Measurements from ENCODE around the gene SYCP2L. TPM values are rescaled to one million over a fixed set of nuclear protein-coding genes. Genes with fewer than 3 reads are reported as not detected.

The SYCP2L gene
- polyA plus RNA-seq, 1 of the 3 experiments (the other 2 are of a cell fraction), result 0.82 TPM

DNA sequence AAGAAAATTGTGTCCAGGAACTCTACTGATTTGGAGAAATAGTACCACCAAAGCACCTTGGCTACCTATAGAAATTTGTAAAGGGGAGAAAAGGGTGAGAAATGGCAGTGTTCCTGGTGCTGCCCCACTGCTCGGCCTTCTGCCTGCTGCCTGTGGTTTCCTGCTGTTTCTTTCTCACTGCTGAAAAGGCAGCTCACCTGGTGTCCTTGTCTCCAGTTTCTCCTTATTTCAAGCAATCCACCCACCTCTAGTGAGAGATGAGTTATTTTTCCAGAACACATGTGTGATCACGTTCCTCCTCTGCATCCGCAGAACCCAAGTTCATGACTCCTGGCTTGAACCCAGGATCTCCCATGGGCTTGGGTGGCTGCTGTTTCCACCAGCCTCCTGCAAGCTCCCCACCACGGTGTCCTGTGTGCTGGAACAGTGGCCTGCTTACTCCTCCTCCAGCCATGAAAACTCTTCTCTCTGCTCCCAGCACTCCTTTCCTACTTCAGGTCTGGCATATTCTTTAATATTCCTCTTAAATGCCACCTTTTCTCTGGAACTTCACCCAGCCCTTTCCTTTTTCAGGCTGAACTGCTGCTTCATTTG is 108.4 kb downstream of the SYCP2L start:
- Histone ChIP-seq H3K9ac (no peak overlapping the region), H4K20me1 (ENCODE audit: insufficient read depth) (no peaks in the 10 kb centered on the region), H3K79me2 (ENCODE audit: insufficient read depth) (no peaks in the 10 kb centered on the region), H2AFZ (ENCODE audit: low read depth) (no peak overlapping the region), H3K27me3 (ENCODE audit: insufficient read depth) (no peaks in the 10 kb centered on the region), H3K4me2 (no peak overlapping the region), H3K27ac (ENCODE audit: low read depth in 2 of 2, low read length in 1 of 2) (no peak overlapping the region), H3K36me3 (replicated peaks in 1 of 2; ENCODE audit: control insufficient read depth in 1 of 2, insufficient read depth in 2 of 2, low read length in 1 of 2) (no peaks in the 10 kb centered on the region), H3K9me3 (no peaks in the 10 kb centered on the region), H3F3A (replicated peaks; ENCODE audit: insufficient read depth) (no peaks in the 10 kb centered on the region), H3K4me1 (ENCODE audit: control insufficient read depth in 1 of 2, insufficient read depth in 2 of 2, low read depth in 1 of 2, low read length in 1 of 2) (no peaks in the 10 kb centered on the region), H3K9me2 (no peaks in the 10 kb centered on the region), H3K4me3 (ENCODE audit: low read depth in 2 of 2, low read length in 1 of 2) (no peak overlapping the region)
- DNase-seq, result no peak
- ChIA-PET CTCF (interaction anchor here (0.7 to 1.0 kb wide), 2 partner anchors 59 to 501 kb away, joined by 3 read pairs; no protein-coding TSS in a partner anchor), POLR2A (no interaction called here)
- TF ChIP-seq RFX5 (IDR thresholded peaks at IDR 0.05; ENCODE audit: low read length) (no peak), FOXM1 (IDR thresholded peaks at IDR 0.05; ENCODE audit: low read depth) (no peak)
- TF ChIP-seq, protein P1, sequence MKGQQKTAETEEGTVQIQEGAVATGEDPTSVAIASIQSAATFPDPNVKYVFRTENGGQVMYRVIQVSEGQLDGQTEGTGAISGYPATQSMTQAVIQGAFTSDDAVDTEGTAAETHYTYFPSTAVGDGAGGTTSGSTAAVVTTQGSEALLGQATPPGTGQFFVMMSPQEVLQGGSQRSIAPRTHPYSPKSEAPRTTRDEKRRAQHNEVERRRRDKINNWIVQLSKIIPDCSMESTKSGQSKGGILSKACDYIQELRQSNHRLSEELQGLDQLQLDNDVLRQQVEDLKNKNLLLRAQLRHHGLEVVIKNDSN (IDR thresholded peaks at IDR 0.05; ENCODE audit: borderline replicate concordance, low read depth), result no peak
- TF ChIP-seq, protein P2, sequence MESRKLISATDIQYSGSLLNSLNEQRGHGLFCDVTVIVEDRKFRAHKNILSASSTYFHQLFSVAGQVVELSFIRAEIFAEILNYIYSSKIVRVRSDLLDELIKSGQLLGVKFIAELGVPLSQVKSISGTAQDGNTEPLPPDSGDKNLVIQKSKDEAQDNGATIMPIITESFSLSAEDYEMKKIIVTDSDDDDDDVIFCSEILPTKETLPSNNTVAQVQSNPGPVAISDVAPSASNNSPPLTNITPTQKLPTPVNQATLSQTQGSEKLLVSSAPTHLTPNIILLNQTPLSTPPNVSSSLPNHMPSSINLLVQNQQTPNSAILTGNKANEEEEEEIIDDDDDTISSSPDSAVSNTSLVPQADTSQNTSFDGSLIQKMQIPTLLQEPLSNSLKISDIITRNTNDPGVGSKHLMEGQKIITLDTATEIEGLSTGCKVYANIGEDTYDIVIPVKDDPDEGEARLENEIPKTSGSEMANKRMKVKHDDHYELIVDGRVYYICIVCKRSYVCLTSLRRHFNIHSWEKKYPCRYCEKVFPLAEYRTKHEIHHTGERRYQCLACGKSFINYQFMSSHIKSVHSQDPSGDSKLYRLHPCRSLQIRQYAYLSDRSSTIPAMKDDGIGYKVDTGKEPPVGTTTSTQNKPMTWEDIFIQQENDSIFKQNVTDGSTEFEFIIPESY (IDR thresholded peaks at IDR 0.05; ENCODE audit: borderline replicate concordance, low read depth), result no peak
- 80% methylated on average over 4 of the region's 4 CpGs for WGBS (ENCODE audit: low lambda C conversion rate)

DNA sequence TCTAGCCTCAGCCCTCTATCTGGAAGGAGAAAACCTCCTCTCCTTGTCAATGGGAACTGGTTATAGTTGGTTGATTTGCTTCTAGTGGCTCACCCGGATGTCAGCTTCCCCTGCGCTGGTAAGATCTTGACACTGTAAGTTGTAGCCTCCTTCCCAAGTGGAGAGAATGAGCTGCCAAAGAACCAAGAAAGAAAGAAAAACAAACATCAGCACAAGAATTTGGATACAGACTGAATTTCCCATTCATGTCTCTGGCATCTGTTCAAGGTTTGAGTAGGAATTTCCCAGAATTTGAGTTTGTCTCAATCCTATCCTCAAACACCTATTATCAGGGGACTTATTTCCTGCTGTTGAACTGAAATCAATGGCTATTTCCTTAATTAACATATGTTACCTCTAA is 113.1 kb downstream of the SYCP2L start:
- no peak for DNase-seq
- 100% methylated on average over 2 of the region's 2 CpGs for WGBS (ENCODE audit: low lambda C conversion rate)
- Histone ChIP-seq H3K4me3 (ENCODE audit: low read depth in 2 of 2, low read length in 1 of 2) (no peak overlapping the region), H3K4me1 (ENCODE audit: control insufficient read depth in 1 of 2, insufficient read depth in 2 of 2, low read depth in 1 of 2, low read length in 1 of 2) (no peaks in the 10 kb centered on the region), H4K20me1 (ENCODE audit: insufficient read depth) (no peaks in the 10 kb centered on the region), H3K27me3 (ENCODE audit: insufficient read depth) (no peaks in the 10 kb centered on the region), H3F3A (replicated peaks; ENCODE audit: insufficient read depth) (no peaks in the 10 kb centered on the region), H2AFZ (ENCODE audit: low read depth) (no peak overlapping the region), H3K9ac (no peak overlapping the region), H3K9me3 (no peaks in the 10 kb centered on the region), H3K27ac (ENCODE audit: low read depth in 2 of 2, low read length in 1 of 2) (no peak overlapping the region), H3K4me2 (no peak overlapping the region), H3K79me2 (ENCODE audit: insufficient read depth) (no peaks in the 10 kb centered on the region), H3K9me2 (no peaks in the 10 kb centered on the region), H3K36me3 (replicated peaks in 1 of 2; ENCODE audit: control insufficient read depth in 1 of 2, insufficient read depth in 2 of 2, low read length in 1 of 2) (no peaks in the 10 kb centered on the region)
- CTCF ChIA-PET, result no interaction called here
- POLR2A ChIA-PET, result no interaction called here
- no peak for TF ChIP-seq YY1 (IDR thresholded peaks at IDR 0.05; ENCODE audit: low read depth)
- TF ChIP-seq GABPA (IDR thresholded peaks at IDR 0.05; ENCODE audit: low read depth), result no peak
- no peak for TF ChIP-seq FOXM1 (IDR thresholded peaks at IDR 0.05; ENCODE audit: low read depth)
- no peak for TF ChIP-seq EP300 (IDR thresholded peaks at IDR 0.05; ENCODE audit: borderline replicate concordance in 1 of 2, low read depth in 1 of 2, low read length in 1 of 2)
- no peak for TF ChIP-seq MXI1 (IDR thresholded peaks at IDR 0.05; ENCODE audit: low read depth, low read length)
- TF ChIP-seq, protein P3, sequence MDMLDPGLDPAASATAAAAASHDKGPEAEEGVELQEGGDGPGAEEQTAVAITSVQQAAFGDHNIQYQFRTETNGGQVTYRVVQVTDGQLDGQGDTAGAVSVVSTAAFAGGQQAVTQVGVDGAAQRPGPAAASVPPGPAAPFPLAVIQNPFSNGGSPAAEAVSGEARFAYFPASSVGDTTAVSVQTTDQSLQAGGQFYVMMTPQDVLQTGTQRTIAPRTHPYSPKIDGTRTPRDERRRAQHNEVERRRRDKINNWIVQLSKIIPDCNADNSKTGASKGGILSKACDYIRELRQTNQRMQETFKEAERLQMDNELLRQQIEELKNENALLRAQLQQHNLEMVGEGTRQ (IDR thresholded peaks at IDR 0.05; ENCODE audit: borderline replicate concordance, low read depth, low read length), result no peak
- no peak for TF ChIP-seq CHD2 (IDR thresholded peaks at IDR 0.05; ENCODE audit: low read length, partially characterized antibody)
- no peak for TF ChIP-seq SIN3A (IDR thresholded peaks at IDR 0.05; ENCODE audit: borderline replicate concordance, low read depth, low read length)
- TF ChIP-seq, protein P4, sequence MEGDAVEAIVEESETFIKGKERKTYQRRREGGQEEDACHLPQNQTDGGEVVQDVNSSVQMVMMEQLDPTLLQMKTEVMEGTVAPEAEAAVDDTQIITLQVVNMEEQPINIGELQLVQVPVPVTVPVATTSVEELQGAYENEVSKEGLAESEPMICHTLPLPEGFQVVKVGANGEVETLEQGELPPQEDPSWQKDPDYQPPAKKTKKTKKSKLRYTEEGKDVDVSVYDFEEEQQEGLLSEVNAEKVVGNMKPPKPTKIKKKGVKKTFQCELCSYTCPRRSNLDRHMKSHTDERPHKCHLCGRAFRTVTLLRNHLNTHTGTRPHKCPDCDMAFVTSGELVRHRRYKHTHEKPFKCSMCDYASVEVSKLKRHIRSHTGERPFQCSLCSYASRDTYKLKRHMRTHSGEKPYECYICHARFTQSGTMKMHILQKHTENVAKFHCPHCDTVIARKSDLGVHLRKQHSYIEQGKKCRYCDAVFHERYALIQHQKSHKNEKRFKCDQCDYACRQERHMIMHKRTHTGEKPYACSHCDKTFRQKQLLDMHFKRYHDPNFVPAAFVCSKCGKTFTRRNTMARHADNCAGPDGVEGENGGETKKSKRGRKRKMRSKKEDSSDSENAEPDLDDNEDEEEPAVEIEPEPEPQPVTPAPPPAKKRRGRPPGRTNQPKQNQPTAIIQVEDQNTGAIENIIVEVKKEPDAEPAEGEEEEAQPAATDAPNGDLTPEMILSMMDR (IDR thresholded peaks at IDR 0.05), result no peak
- TF ChIP-seq FOSL2 (IDR thresholded peaks at IDR 0.05; ENCODE audit: borderline replicate concordance, low read depth), result no peak
- TF ChIP-seq, protein P2 (IDR thresholded peaks at IDR 0.05; ENCODE audit: borderline replicate concordance, low read depth), result no peak
- TF ChIP-seq SMC3 (IDR thresholded peaks at IDR 0.05; ENCODE audit: low read depth, low read length), result no peak
- no peak for TF ChIP-seq TCF12 (IDR thresholded peaks at IDR 0.05)
- TF ChIP-seq, protein P1 (IDR thresholded peaks at IDR 0.05; ENCODE audit: borderline replicate concordance, low read depth), result no peak
- TF ChIP-seq EZH2phosphoT487 (IDR thresholded peaks at IDR 0.05; ENCODE audit: borderline replicate concordance, low read depth), result no peak

Measured in SK-N-SH (cell line).